Activated CD4-positive, alpha-beta T cell treated with anti-CD3 and anti-CD28 coated beads, Interleukin-10, Interleukin-2, amounts not matched to agents 100 ng/mL and 50 ng/mL, durations not matched to agents 16 hours and 8 hours (primary cell): ENCODE measurements around the gene ANOS1.
"Not testable (repeated sequence)": the region's sequence is repeated elsewhere in the genome, so short reads cannot be mapped to it uniquely, and the experiment has no call there.

Experiments used
- DNase-seq: peaks from one replicate; pipeline ENCODE4 v3.0.0-alpha.2; 2020

ANOS1 gene

DNA sequence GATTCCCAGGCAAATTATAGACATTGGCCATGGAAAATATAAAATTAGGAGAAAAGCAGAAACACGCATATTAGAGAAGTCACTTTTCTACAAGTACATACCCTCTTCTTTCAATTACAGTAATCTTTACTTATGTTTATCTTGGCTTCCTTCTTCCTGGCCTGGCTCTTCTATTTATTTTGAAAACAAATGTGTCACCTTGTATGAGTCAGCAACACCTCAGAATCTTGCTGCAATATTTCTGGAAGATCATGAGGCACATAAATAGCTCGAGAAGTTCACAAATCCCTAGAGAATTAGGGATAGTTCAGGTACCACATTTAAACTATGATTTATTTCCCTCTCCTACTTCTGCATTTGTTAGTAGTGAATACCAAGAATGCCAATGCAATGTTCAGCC, 124.6 kb downstream of the ANOS1 start:
- DNase-seq = no peak

- DNase-seq = no peak
Measured at GRCh38 chrX:8604131-8604530, 127.8 kb downstream of the ANOS1 start.

DNA sequence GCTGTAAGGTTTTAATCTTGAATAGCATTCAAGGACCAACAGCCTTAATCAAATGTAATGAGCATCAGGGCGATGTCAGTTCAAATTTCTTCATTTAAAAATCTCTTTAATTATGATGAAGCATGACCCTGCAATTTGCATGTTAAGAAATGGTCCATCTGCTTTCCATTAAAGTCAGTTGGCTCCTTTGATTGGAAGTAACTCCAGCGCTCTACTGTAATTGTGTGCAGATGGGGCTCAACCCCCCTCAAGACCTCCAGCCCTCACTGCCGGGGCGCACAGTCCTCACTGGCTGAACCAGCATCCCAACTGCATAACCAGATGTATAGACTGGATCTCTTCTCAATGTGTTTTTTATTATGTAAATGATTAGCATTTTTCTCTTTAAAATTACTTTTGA, 140.4 kb downstream of the ANOS1 start:
- no peak for DNase-seq

DNA sequence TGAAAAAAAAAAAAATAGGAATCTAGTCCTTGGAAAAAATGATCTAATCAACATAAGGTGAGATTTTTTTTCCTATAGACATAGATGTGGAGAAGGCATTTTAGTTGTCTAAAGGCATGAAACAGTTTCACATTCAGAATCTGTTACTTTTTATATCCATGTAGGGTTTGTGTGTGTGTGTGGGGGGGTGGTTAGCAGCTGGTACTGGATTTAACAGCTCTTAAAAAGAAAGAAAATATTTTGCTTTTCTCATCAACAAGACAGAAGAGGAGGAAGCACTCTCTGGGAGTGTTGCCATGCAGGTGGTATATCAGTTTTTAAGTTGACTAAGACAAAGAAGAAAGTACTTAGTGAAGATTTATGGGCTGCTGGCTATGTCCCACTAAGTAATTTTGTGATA, 145.0 kb downstream of the ANOS1 start:
- DNase-seq = no peak

- no peak for DNase-seq
Measured at GRCh38 chrX:8579602-8580001, 152.3 kb downstream of the ANOS1 start.

- no peak for DNase-seq
Measured at GRCh38 chrX:8576821-8577220, 155.1 kb downstream of the ANOS1 start.

- DNase-seq = no peak
Measured at GRCh38 chrX:8565729-8566128, 166.2 kb downstream of the ANOS1 start.

- no peak for DNase-seq
Measured at GRCh38 chrX:8548446-8548845, 183.5 kb downstream of the ANOS1 start.

DNA sequence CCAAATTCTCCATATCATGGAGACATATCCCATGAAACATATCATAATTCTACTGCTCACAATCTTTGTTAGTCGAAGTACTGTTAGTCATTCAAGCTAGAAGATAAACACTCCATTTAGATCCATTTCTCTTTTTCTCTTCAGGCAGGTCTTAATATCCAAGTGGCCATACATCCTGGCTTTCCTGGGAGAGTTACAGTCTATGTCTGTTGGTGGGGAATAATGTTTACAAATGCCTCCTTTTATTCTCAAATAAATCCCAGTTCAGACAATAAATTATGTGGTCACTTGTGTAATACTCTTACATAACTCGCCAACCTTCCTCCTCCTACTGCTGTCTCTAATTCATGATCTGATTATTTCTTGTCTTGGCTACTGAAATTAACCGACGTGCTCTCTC, 185.2 kb downstream of the ANOS1 start:
- DNase-seq = no peak

GRCh38 chrX:8520791-8521190, 211.1 kb downstream of the ANOS1 start:
- no peak for DNase-seq

DNA sequence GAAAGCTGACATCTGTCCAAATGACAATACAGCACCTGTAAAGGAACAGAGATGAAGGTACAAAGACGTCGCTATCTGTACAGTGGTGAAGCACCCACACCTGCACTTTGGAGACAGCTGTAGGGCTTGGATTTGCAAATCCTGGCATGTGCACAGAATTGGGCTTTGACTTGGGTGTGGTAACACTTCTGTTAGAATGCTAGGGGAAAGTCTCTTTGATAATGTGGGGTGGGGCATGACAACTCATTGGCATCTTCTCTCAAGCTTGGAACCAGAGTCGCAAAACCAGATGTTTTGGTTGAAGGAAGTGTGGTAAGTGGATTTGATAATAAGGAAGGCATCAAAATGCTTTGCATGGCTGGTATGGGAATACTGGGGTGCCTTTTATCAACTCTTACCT, 211.8 kb downstream of the ANOS1 start:
- no peak for DNase-seq

GRCh38 chrX:8504451-8504850, 227.5 kb downstream of the ANOS1 start:
- no peak for DNase-seq

DNA sequence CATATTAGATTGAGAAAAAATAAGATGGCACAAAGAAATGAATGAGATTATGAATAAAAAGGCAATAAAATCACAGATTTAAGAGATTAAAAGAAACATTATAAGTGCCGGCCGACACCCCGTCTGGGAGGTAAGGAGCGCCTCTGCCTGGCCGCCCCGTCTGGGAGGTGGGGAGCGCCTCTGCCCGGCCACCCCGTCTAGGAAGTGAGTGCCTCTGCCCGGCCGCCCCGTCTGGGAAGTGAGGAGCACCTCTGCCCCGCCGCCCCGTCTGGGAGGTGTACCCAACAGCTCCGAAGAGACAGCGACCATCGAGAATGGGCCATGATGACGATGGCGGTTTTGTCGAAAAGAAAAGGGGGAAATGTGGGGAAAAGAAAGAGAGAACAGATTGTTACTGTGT, 229.8 kb downstream of the ANOS1 start:
- DNase-seq = not testable (repeated sequence)

DNA sequence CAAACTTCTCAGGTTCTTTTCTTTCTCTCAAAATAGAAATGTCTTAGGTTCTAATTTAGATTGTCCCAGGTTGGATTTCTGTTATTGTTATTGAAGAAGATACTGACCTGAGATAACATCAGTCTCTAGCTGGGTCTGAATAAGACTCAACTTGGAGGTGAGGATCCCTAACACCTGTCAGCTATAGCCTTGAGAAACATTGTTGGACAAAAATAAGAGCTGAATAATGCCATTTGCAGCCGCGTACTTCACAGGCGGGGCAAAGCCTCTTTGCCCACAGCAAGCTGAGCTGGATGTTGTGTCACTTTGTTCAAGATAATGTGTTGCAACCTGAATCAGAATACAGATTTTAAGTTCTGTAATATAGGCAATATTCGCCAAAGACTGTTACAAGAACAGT, 231.7 kb downstream of the ANOS1 start:
- DNase-seq = no peak

DNA sequence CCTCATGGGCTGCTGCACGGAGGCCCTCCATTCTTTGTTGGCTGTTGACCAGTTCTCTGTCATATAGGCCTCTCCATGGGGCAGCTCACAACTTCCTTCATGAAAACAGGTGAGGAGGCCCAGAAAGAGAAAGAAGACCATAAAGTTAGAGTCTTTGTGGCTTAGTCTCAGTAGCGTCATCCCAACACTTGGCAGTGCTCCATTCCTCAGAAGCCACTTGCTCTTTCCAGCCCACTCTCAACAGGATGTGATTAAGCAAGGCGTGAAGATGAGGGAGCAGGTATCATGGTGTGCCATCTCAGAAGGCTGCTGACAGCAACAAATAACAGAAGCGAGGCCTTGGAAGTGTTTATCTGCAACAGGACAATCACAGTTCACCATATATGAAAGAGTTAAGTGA, 236.9 kb downstream of the ANOS1 start:
- not testable (repeated sequence) for DNase-seq

DNA sequence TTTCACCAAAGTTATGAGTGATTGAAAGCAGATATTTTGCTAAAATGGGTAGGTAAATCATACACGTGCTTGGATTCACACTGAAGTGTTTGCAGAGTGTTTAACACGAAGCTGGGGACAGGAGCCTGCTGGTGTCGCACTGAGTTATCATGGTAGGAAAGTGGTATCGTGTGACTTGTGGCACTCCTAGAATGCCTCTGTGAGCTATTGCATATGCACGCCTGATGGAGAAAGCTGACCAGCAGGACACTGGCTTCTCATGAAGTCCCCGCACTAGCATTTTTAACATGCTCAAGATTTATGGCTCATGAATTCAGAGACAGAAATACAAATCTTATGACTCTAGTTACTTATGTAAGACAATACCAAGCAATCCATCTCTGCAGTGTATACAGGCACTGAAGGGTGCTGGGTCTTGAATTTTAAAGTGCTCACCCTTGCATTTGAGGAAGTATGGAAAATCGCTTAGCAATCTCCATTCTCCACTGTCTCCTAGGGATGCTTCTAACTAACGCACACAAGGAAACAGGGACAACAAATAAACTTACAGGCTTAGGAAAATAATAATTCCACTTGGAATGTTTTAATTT, 247.5 kb downstream of the ANOS1 start:
- DNase-seq = no peak
